IMR-90 (cell line): ENCODE results near the gene LMO4. TPM values are rescaled to one million over a fixed set of nuclear protein-coding genes. Genes with fewer than 3 reads are reported as not detected.

ENCODE experiments used
- ATAC-seq: fragments of 200-7000 bp; cut with Tn5 transposase; 2 replicates; pipeline ENCODE4 v1.9.1; 2020; ENCODE audit warnings: low read depth, mild to moderate bottlenecking, moderate library complexity
- BruUV-seq: library from RNA; stranded (reverse); fragments of 400-500 nt; replicated peaks from 2 replicates; lab custom pipeline; 2021; lab: Mats Ljungman, UMichigan
- CTCF ChIA-PET: fragments of 300-600 bp; formaldehyde crosslinking; extraction: SDS; loops from one replicate; lab custom pipeline; 2021; ENCODE audit warnings: antibody characterized with exemption; lab: Yijun Ruan, JAX
- POLR2A ChIA-PET: fragments of 300-600 bp; sonication (Branson Sonifier 250); formaldehyde crosslinking; loops from one replicate; lab custom pipeline; 2022; ENCODE audit warnings: antibody characterized with exemption; ENCODE audit not compliant: unreplicated experiment; lab: Charles Lee
- DNase-seq: peaks from one replicate; pipeline ENCODE4 v3.0.0; 2013
- H2AFZ ChIP-seq: replicated peaks from 2 replicates; pipeline ENCODE3; 2013; ENCODE audit warnings: low read length, mild to moderate bottlenecking; ENCODE audit not compliant: poor library complexity
- H2AK5ac ChIP-seq: 2 replicates; pipeline ENCODE4 v1.6.1; 2013; ENCODE audit warnings: low read depth, low read length, inconsistent platforms
- H2AK9ac ChIP-seq: replicated peaks from 2 replicates; pipeline ENCODE3; 2013; ENCODE audit warnings: mild to moderate bottlenecking, low read depth, low read length, moderate library complexity; ENCODE audit not compliant: poor library complexity
- H2BK120ac ChIP-seq: 2 replicates; pipeline ENCODE4 v1.6.1; 2013; ENCODE audit warnings: low read depth, low read length, inconsistent platforms
- H2BK15ac ChIP-seq: 3 replicates; pipeline ENCODE4 v1.6.1; 2013; ENCODE audit warnings: low read depth, low read length, inconsistent platforms
- H2BK20ac ChIP-seq: 2 replicates; pipeline ENCODE4 v1.6.1; 2013; ENCODE audit warnings: low read depth, mild to moderate bottlenecking, inconsistent platforms, low read length, moderate library complexity
- H2BK5ac ChIP-seq: 2 replicates; pipeline ENCODE4 v1.6.1; 2013; ENCODE audit warnings: mild to moderate bottlenecking, low read depth, low read length, inconsistent platforms; ENCODE audit not compliant: poor library complexity, severe bottlenecking
- H3K14ac ChIP-seq: replicated peaks from 2 replicates; pipeline ENCODE4 v1.6.1; 2013; ENCODE audit warnings: low read depth, low read length, inconsistent platforms
- H3K18ac ChIP-seq: 2 replicates; pipeline ENCODE4 v1.6.1; 2013; ENCODE audit warnings: low read depth, low read length, control low read depth
- H3K23ac ChIP-seq: 2 replicates; pipeline ENCODE4 v1.6.1; 2013; ENCODE audit warnings: low read depth, low read length, inconsistent platforms
- H3K27ac ChIP-seq: 2 replicates; pipeline ENCODE4 v1.5.1; 2013; ENCODE audit warnings: mild to moderate bottlenecking, control low read depth, low read length; ENCODE audit not compliant: insufficient read depth
- H3K27me3 ChIP-seq: 2 replicates; pipeline ENCODE4 v1.6.1; 2013; ENCODE audit warnings: low read length; ENCODE audit not compliant: control insufficient read depth, insufficient read depth
- H3K36me3 ChIP-seq: 2 replicates; pipeline ENCODE4 v1.6.1; 2013; ENCODE audit warnings: low read length, mixed read lengths; ENCODE audit not compliant: control insufficient read depth, insufficient read depth
- H3K4ac ChIP-seq: 2 replicates; pipeline ENCODE4 v1.6.1; 2013; ENCODE audit warnings: low read depth, low read length, inconsistent platforms
- H3K4me1 ChIP-seq: 2 replicates; pipeline ENCODE4 v1.6.1; 2013; ENCODE audit warnings: low read length, mixed read lengths; ENCODE audit not compliant: control insufficient read depth, insufficient read depth
- H3K4me2 ChIP-seq: 2 replicates; pipeline ENCODE4 v1.6.1; 2013; ENCODE audit warnings: low read depth, mild to moderate bottlenecking, control low read depth, low read length, moderate library complexity
- H3K4me3 ChIP-seq: 2 replicates; pipeline ENCODE4 v1.5.1; 2013; ENCODE audit warnings: low read depth, mild to moderate bottlenecking, control low read depth, low read length, moderate library complexity; ENCODE audit not compliant: insufficient read depth
- H3K56ac ChIP-seq: 2 replicates; pipeline ENCODE4 v1.6.1; 2013; ENCODE audit warnings: low read length, inconsistent platforms; ENCODE audit not compliant: insufficient read depth; ENCODE audit errors: extremely low read depth
- H3K79me1 ChIP-seq, 2 experiments: 2 replicates each; pipeline ENCODE4 v1.6.1; 2013; ENCODE audit warnings: low read length in 2 of 2, inconsistent platforms in 1 of 2, low read depth in 1 of 2
- H3K9ac ChIP-seq: 2 replicates; pipeline ENCODE4 v1.6.1; 2013; ENCODE audit warnings: low read depth, low read length, control low read depth
- H3K9me1 ChIP-seq: 2 replicates; pipeline ENCODE4 v1.6.1; 2013; ENCODE audit warnings: low read length, inconsistent platforms; ENCODE audit not compliant: insufficient read depth
- H3K9me3 ChIP-seq: 2 replicates; pipeline ENCODE4 v1.6.1; 2013; ENCODE audit warnings: low read length; ENCODE audit not compliant: control insufficient read depth, insufficient read depth
- H4K20me1 ChIP-seq: 2 replicates; pipeline ENCODE4 v1.6.1; 2013; ENCODE audit warnings: low read length, inconsistent platforms; ENCODE audit not compliant: insufficient read depth
- H4K5ac ChIP-seq: 2 replicates; pipeline ENCODE4 v1.6.1; 2013; ENCODE audit warnings: mild to moderate bottlenecking, low read depth, low read length, control low read depth
- H4K8ac ChIP-seq, 2 experiments: 2 replicates each; pipeline ENCODE4 v1.6.1; 2013; ENCODE audit warnings: low read depth in 2 of 2, low read length in 2 of 2, control low read depth in 1 of 2, inconsistent platforms in 1 of 2
- H4K91ac ChIP-seq: 2 replicates; pipeline ENCODE4 v1.6.1; 2013; ENCODE audit warnings: low read depth, low read length, inconsistent platforms; ENCODE audit not compliant: insufficient read depth
- CEBPB ChIP-seq: IDR thresholded peaks from 2 replicates; pipeline ENCODE4 v1.6.1; 2012; ENCODE audit warnings: low read depth, low read length, improper control_type of control experiment
- MAFK ChIP-seq: IDR thresholded peaks from 2 replicates; pipeline ENCODE4 v1.6.1; 2012; ENCODE audit warnings: low read depth, low read length, improper control_type of control experiment
- WGBS, 2 experiments: methylation state at CpG; one replicate each; pipeline versions ENCODE4 v1.1.5 to v1.1.7; 2013; ENCODE audit warnings: missing lambda C conversion rate in 2 of 2; ENCODE audit not compliant: insufficient read length in 1 of 2; ENCODE audit errors: extremely low coverage in 2 of 2; 5-methylcytosine and 5-hydroxymethylcytosine counted together
- dilution Hi-C: fragments of 300-500 bp; cut with HindIII; formaldehyde crosslinking; loops from one replicate; pipeline ENCODE4 v1.14.3; 2018; ENCODE audit warnings: low sequenced_read_pairs; ENCODE audit not compliant: unreplicated experiment
- in situ Hi-C: fragments of 300-500 bp; cut with MboI; formaldehyde crosslinking; loops from 3 replicates; pipeline ENCODE4 v1.14.3; 2019; ENCODE audit warnings: low sequenced_read_pairs, inconsistent platforms, mixed read lengths
- intact Hi-C: fragments of 100-400 bp; cut with micrococcal nuclease; formaldehyde crosslinking; loops from 2 replicates; pipeline ENCODE4 v1.10.0; 2022
- polyA plus RNA-seq, 3 experiments: library from polyadenylated mRNA; depleted of rRNA; stranded (reverse); fragments of >200 nt; gene quantifications; 2 replicates each; pipeline ENCODE4 v1.2.3, GENCODE V29; 2012; ENCODE audit warnings: low replicate concordance in 1 of 3
- total RNA-seq: library from RNA; depleted of rRNA; stranded (reverse); fragments of >200 nt; gene quantifications from 2 replicates; pipeline ENCODE4 v1.2.3, GENCODE V29; 2012

Gene LMO4
- total and polyA plus RNA-seq, 2 of the 4 experiments (the other 2 are of a cell fraction), result 98.9 to 109 TPM

- DNase-seq (no peak), ATAC-seq (no peak)
- Histone ChIP-seq H2BK120ac (peak overlapping the region; percentile 34), H3K4me1 (peaks cover 4% of the 10 kb centered on the region; the same call in 1 of the 2 replicates), H3K23ac (peak overlapping the region; percentile 90), H4K20me1 (peaks cover 17% of the 10 kb centered on the region), H3K9me1 (no peaks in the 10 kb centered on the region), H2AK9ac (peak overlapping the region; percentile 33), H3K56ac (peak overlapping the region; percentile 47; the same call in 1 of the 2 replicates), H3K18ac (0 out of 2 replicates have a peak overlapping the region, but pooled peaks have one; percentile 21), H3K36me3 (peaks cover 5% of the 10 kb centered on the region; the same call in 1 of the 2 replicates), H3K9ac (peak overlapping the region; percentile 75), H2AFZ (peak overlapping the region; percentile 96), H2BK5ac (peak overlapping the region; percentile 55), H4K8ac (peak overlapping the region; percentile 37 to 68; a peak in 3 of 4 replicates), H3K4me3 (peak overlapping the region; percentile 82), H2BK15ac (no peak overlapping the region), H4K91ac (0 out of 2 replicates have a peak overlapping the region, but pooled peaks have one; percentile 48), H3K14ac (peak overlapping the region; percentile 70; the same call in 1 of the 2 replicates), H3K4ac (peak overlapping the region; percentile 79), H2BK20ac (no peak overlapping the region), H3K4me2 (peak overlapping the region; percentile 90), H4K5ac (peak overlapping the region; percentile 59), H2AK5ac (no peak overlapping the region), H3K27ac (peak overlapping the region; percentile 67), H3K27me3 (no peaks in the 10 kb centered on the region), H3K79me1 (peaks cover 3 to 12% of the 10 kb centered on the region in 2 experiments; a peak in 2 of 4 replicates), H3K9me3 (no peaks in the 10 kb centered on the region)
- 0% methylated on average over 1 of the region's 27 CpGs; no CpG with 5 or more reads in 1 of the 2 experiments for WGBS, 2 experiments
- TF ChIP-seq CEBPB (no peak), MAFK (peak; percentile 66)
- dilution Hi-C loops, result no loop called here
- ChIA-PET CTCF (interaction anchor here (0.6 to 1.9 kb wide), 3 partner anchors 11 to 847 kb away, joined by 3 to 12 read pairs (median 4); no protein-coding TSS in a partner anchor), POLR2A (no interaction called here)
- in situ Hi-C loops, result loop anchor here (10.0 kb wide), 2 partner anchors 193 to 747 kb away; no protein-coding TSS in a partner anchor
- intact Hi-C loops, result loop anchor here (1.0 to 10.0 kb wide), 6 partner anchors 175 to 1267 kb away; no protein-coding TSS in a partner anchor
- no TSS peak for BruUV-seq
Measured at GRCh38 chr1:87327376-87328271, 1.1 kb upstream of the LMO4 start.
